ENCODE measurements around the gene DYNLT2.

DYNLT2 gene

DNA sequence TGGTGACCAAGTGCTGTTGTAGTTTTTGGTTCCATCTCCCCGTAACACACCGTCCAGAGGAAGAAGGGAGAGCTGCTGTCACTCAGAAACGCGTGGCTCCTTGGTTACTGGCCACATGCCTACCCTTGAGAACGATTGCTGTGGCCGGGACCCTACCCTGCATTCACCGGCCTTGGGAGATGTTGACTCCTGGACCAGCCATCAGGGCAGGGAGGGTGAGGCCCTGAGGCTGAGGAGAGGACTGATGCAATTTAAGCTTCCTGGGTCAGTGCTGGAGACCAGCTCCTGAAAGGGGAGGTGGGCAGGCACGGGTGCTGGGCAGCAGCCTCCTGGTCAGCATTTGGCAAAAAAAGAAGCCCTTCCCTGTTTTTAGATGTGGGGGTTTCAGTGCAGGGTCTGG lies 31.6 kb upstream of the DYNLT2 start:
- peaks cover under 1% of the 10 kb centered on the region for H3K27me3 ChIP-seq
- peaks cover 14% of the 10 kb centered on the region for H3K36me3 ChIP-seq
- H3K4me3 ChIP-seq (ENCODE audit: low read depth in 1 of 2, low read length in 1 of 2), result no peak overlapping the region
- TF ChIP-seq CTCF (IDR thresholded peaks at IDR 0.05), result no peak
- H3K9me3 ChIP-seq, result no peaks in the 10 kb centered on the region
- no peaks in the 10 kb centered on the region for H3K4me1 ChIP-seq (ENCODE audit: control insufficient read depth in 1 of 2, insufficient read depth in 1 of 2, low read depth in 1 of 2, low read length in 1 of 2)
- H3K27ac ChIP-seq, result no peak overlapping the region

DNA sequence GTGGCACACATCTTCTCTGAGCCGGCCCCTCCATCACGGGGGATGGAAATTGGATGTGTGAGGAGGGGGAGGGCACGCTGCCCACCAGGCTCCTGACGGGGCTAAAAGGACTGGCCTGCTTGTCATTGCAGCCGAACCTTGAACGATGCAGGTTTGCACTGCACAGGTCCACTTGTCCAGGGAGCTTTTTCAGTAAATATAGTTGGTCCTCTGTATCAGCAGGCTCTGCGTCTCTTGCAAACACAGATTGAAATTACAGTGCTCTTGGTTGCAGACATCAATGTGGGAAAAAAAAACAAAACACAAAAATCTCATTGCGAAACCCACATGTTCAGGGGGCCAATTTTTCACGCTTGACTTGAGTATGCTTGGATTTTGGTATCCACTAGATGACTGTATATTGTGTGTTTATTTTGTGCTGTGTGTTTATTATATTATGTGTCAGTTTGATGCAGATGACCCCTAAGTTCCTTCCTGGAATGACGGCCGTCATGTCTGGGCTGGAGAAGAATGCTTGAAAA lies 29.3 kb upstream of the DYNLT2 start:
- no peaks in the 10 kb centered on the region for H3K4me1 ChIP-seq (ENCODE audit: control insufficient read depth in 1 of 2, insufficient read depth in 1 of 2, low read depth in 1 of 2, low read length in 1 of 2)
- no peak overlapping the region for H3K27ac ChIP-seq
- no peak for TF ChIP-seq CTCF (IDR thresholded peaks at IDR 0.05)
- H3K9me3 ChIP-seq, result no peaks in the 10 kb centered on the region
- no peaks in the 10 kb centered on the region for H3K27me3 ChIP-seq
- no peak overlapping the region for H3K4me3 ChIP-seq (ENCODE audit: low read depth in 1 of 2, low read length in 1 of 2)
- peaks cover 35% of the 10 kb centered on the region for H3K36me3 ChIP-seq

GRCh38 chr6:169779896-169780295 lies 28.5 kb upstream of the DYNLT2 start:
- H3K36me3 ChIP-seq, result peaks cover 38% of the 10 kb centered on the region
- H3K27ac ChIP-seq, result no peak overlapping the region
- no peaks in the 10 kb centered on the region for H3K9me3 ChIP-seq
- TF ChIP-seq CTCF (IDR thresholded peaks at IDR 0.05), result no peak
- no peaks in the 10 kb centered on the region for H3K27me3 ChIP-seq
- H3K4me1 ChIP-seq (ENCODE audit: control insufficient read depth in 1 of 2, insufficient read depth in 1 of 2, low read depth in 1 of 2, low read length in 1 of 2), result no peaks in the 10 kb centered on the region
- no peak overlapping the region for H3K4me3 ChIP-seq (ENCODE audit: low read depth in 1 of 2, low read length in 1 of 2)

DNA sequence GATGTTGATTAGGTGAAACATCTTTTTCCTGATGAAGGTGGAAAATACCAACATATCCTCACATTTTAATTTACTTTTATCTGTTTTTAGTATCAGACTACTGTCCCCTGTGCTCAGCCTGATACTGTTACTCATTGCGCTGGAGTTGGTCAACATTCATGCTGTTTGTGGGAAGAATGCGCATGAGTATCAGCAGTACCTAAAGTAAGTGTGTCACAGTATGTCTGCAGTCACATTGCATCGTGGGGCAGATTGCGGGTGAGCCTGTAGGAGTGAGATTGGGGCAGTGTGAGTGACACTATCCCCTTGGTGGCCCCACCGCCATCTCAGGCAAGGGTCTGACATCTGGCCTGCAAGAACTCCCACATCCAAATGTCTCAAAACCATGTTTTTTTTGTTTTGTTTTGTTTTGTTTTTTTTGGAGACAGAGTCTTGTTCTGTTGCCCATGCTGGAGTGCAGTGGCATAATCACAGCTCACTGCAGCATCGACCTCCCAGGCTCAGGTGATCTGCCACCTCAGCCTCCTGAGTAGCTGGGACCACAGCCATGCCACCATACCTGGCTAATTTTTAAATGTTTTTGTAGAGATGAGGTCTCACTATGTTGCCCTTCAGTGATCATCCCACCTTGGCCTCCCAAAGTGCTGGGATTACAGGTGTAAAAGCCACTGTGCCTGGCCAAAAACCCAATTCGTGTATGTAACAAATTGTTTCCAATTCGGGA lies 27.9 kb upstream of the DYNLT2 start:
- no peak for TF ChIP-seq CTCF (IDR thresholded peaks at IDR 0.05)
- Histone ChIP-seq H3K4me1 (ENCODE audit: control insufficient read depth in 1 of 2, insufficient read depth in 1 of 2, low read depth in 1 of 2, low read length in 1 of 2) (no peaks in the 10 kb centered on the region), H3K36me3 (peaks cover 45% of the 10 kb centered on the region), H3K27me3 (no peaks in the 10 kb centered on the region), H3K4me3 (ENCODE audit: low read depth in 1 of 2, low read length in 1 of 2) (no peak overlapping the region), H3K9me3 (no peaks in the 10 kb centered on the region), H3K27ac (no peak overlapping the region)

DNA sequence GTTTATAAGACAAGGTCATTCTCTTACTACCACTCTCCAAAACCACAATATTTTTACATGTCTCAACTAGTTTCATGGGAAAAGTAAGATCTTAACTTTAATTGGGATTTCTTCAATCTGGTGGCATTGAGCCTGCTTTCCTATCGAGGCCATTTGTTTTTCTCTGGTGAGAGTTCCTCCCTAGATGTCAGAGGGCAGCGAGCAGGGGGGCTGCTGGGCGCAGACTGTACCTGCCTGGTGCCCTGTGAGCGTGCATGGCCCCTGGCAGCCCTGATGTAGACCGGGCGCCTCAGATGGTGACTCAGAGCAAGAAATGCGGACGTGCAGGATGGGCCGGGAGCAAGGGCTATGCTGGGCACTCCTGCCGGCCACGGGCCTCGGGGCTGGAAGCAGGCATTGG lies 27.3 kb upstream of the DYNLT2 start:
- Histone ChIP-seq H3K4me1 (ENCODE audit: control insufficient read depth in 1 of 2, insufficient read depth in 1 of 2, low read depth in 1 of 2, low read length in 1 of 2) (no peaks in the 10 kb centered on the region), H3K36me3 (peaks cover 48% of the 10 kb centered on the region), H3K27ac (no peak overlapping the region), H3K9me3 (no peaks in the 10 kb centered on the region), H3K4me3 (ENCODE audit: low read depth in 1 of 2, low read length in 1 of 2) (no peak overlapping the region), H3K27me3 (no peaks in the 10 kb centered on the region)
- TF ChIP-seq CTCF (IDR thresholded peaks at IDR 0.05), result no peak

Measured in neutrophil (primary cell).